HCT116 (cell line): ENCODE results near the gene TBRG4. TPM values are rescaled to one million over a fixed set of nuclear protein-coding genes. Genes with fewer than 3 reads are reported as not detected.
A peak's percentile ranks its signal among the peaks of the same experiment; 100 is the strongest.
"Not testable (repeated sequence)": the region's sequence is repeated elsewhere in the genome, so short reads cannot be mapped to it uniquely, and the experiment has no call there.

ENCODE experiments used
- ATAC-seq: fragments of 200-7000 bp; cut with Tn5 transposase; 2 replicates; pipeline ENCODE4 v1.9.1; 2020; ENCODE audit warnings: mild to moderate bottlenecking, moderate library complexity
- BruUV-seq: library from RNA; stranded (reverse); fragments of 400-500 nt; replicated peaks from 2 replicates; lab custom pipeline; 2021; lab: Mats Ljungman, UMichigan
- CTCF ChIA-PET: fragments of 300-600 bp; sonication (Branson Sonifier 250); formaldehyde crosslinking; loops from one replicate; lab custom pipeline; 2021; ENCODE audit warnings: antibody characterized with exemption; lab: Charles Lee
- POLR2A ChIA-PET: fragments of 300-600, 350-600 bp; sonication (Branson Sonifier 250); formaldehyde crosslinking; loops from one replicate; lab custom pipeline; 2021; ENCODE audit warnings: antibody characterized with exemption; lab: Charles Lee
- RAD21 ChIA-PET, 2 experiments: fragments of 300-600 bp; sonication (Branson Sonifier 250); formaldehyde crosslinking; loops; one replicate each; lab custom pipeline; 2023; ENCODE audit warnings: low total read pairs in 2 of 2; ENCODE audit not compliant: uncharacterized antibody in 2 of 2, unreplicated experiment in 2 of 2, low non-redundant PET in 1 of 2; lab: Charles Lee
- DNase-seq: peaks from one replicate; pipeline ENCODE4 v3.0.0-alpha.2; 2010; ENCODE audit warnings: low read depth, low spot score
- H2AFZ ChIP-seq: fragments of 200-600 bp; shearing (Covaris generic), sonication (generic); 2 replicates; pipeline ENCODE4 v1.6.1; 2017; ENCODE audit warnings: low read depth, mixed run types, mixed read lengths, antibody characterized with exemption, low read length; ENCODE audit not compliant: poor library complexity, severe bottlenecking
- H3K27ac ChIP-seq: 2 replicates; pipeline ENCODE4 v1.5.1; 2012; ENCODE audit warnings: low read depth, low read length
- H3K27me3 ChIP-seq: fragments of 200-600 bp; sonication (generic); 2 replicates; pipeline ENCODE4 v1.6.1; 2016; ENCODE audit warnings: mixed run types, low read length, mixed read lengths; ENCODE audit not compliant: insufficient read depth
- H3K36me3 ChIP-seq, 2 experiments: fragments of 200-500 bp in 1 of 2; fragments of 200-600 bp in 1 of 2; sonication (Bioruptor generic) in 1 of 2; sonication (generic) in 1 of 2; 2 replicates each; pipeline versions ENCODE4 v1.5.1 to v1.6.1; 2014 to 2016; ENCODE audit warnings: low read length in 2 of 2, inconsistent platforms in 1 of 2, mixed read lengths in 1 of 2, mixed run types in 1 of 2; ENCODE audit not compliant: insufficient read depth in 2 of 2, control insufficient read depth in 1 of 2
- H3K4me1 ChIP-seq, 2 experiments: fragments of 200-600 bp in 1 of 2; sonication (generic) in 1 of 2; 2 replicates each; pipeline versions ENCODE4 v1.5.1 to v1.6.1; 2012 to 2017; ENCODE audit warnings: low read length in 2 of 2, inconsistent platforms in 1 of 2, mild to moderate bottlenecking in 1 of 2, mixed read lengths in 1 of 2, mixed run types in 1 of 2, moderate library complexity in 1 of 2; ENCODE audit not compliant: insufficient read depth in 2 of 2, control insufficient read depth in 1 of 2
- H3K4me2 ChIP-seq: fragments of 200-600 bp; sonication (generic); 2 replicates; pipeline ENCODE4 v1.6.1; 2017; ENCODE audit warnings: mixed run types, low read length, mixed read lengths
- H3K4me3 ChIP-seq, 2 experiments: fragments of 200-600 bp in 1 of 2; sonication (generic) in 1 of 2; replicated peaks in 1 of 2; 2 replicates each; pipeline ENCODE4 v1.5.1; 2011 to 2016; ENCODE audit warnings: low read length in 2 of 2, control low read depth in 1 of 2, low read depth in 1 of 2, mild to moderate bottlenecking in 1 of 2, mixed read lengths in 1 of 2, mixed run types in 1 of 2
- H3K79me2 ChIP-seq: fragments of 200-600 bp; sonication (generic); 2 replicates; pipeline ENCODE4 v1.6.1; 2017; ENCODE audit warnings: mild to moderate bottlenecking, mixed run types, low read length, moderate library complexity, mixed read lengths; ENCODE audit not compliant: insufficient read depth
- H3K9ac ChIP-seq: fragments of 200-600 bp; sonication (generic); 2 replicates; pipeline ENCODE4 v1.6.1; 2016; ENCODE audit warnings: low read length, mixed read lengths
- H3K9me2 ChIP-seq: fragments of 200-600 bp; sonication (generic), shearing (Covaris generic); 2 replicates; pipeline ENCODE4 v1.6.1; 2017; ENCODE audit warnings: mixed run types, mild to moderate bottlenecking, moderate library complexity; ENCODE audit not compliant: insufficient read depth
- H3K9me3 ChIP-seq, 2 experiments: fragments of 200-500 bp in 1 of 2; fragments of 200-600 bp in 1 of 2; sonication (Bioruptor generic) in 1 of 2; sonication (generic) in 1 of 2; 2 replicates each; pipeline ENCODE4 v1.6.1; 2014 to 2017; ENCODE audit warnings: low read length in 2 of 2, mixed read lengths in 2 of 2, inconsistent platforms in 1 of 2, low read depth in 1 of 2, mild to moderate bottlenecking in 1 of 2, mixed run types in 1 of 2, moderate library complexity in 1 of 2; ENCODE audit not compliant: control insufficient read depth in 1 of 2, insufficient read depth in 1 of 2
- H4K20me1 ChIP-seq: fragments of 200-600 bp; sonication (generic), shearing (Covaris generic); 2 replicates; pipeline ENCODE4 v1.6.1; 2017; ENCODE audit warnings: mixed run types, mild to moderate bottlenecking, moderate library complexity; ENCODE audit not compliant: insufficient read depth
- ATF3 ChIP-seq: IDR thresholded peaks from 2 replicates; pipeline ENCODE4 v1.6.1; 2012
- SP1 ChIP-seq: IDR thresholded peaks from 2 replicates; pipeline ENCODE4 v1.6.1; 2012; ENCODE audit warnings: low read depth
- intact Hi-C: fragments of 100-400 bp; cut with micrococcal nuclease; formaldehyde crosslinking; loops from 2 replicates; pipeline ENCODE4 v1.10.0; 2022
- total RNA-seq: library from RNA; stranded (reverse); gene quantifications from one replicate; pipeline ENCODE4 v1.2.1, GENCODE V29; 2021; ENCODE audit not compliant: unreplicated experiment
- TF ChIP-seq, protein P1 (sequence below), 3 experiments: fragments of 200-600 bp in 1 of 3; sonication (generic) in 1 of 3; IDR thresholded peaks in 2 of 3; conservative IDR thresholded peaks in 1 of 3; 2 replicates each; pipeline ENCODE4 v1.5.1; 2012 to 2017; ENCODE audit warnings: low read depth in 2 of 3, low read length in 2 of 3, antibody characterized with exemption in 1 of 3, borderline replicate concordance in 1 of 3, control low read depth in 1 of 3, mild to moderate bottlenecking in 1 of 3, mixed read lengths in 1 of 3, mixed run types in 1 of 3, moderate library complexity in 1 of 3; ENCODE audit not compliant: insufficient read depth in 1 of 3

The TBRG4 gene
- total RNA-seq, 1 experiment from 2014 or later: 136 TPM

DNA sequence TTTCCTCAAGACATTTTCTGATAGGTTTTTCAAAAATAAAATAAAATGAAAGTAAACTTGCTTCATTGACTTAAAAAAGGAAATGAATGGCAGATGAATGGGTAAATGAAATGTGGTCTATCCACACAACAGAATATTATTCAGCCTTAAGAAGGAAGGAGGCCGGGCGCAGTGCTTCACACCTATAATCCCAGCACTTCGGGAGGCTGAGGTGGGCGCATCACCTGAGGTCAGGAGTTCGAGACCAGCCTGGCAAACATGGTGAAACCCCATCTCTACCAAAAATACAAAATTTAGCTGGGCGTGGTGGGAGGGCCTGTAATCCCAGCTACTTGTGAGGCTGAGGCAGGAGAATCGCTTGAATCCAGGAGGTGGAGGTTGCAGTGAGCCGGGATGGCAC lies 42.4 kb upstream of the TBRG4 start:
- intact Hi-C loops: loop anchor here (1.0 kb wide), 2 partner anchors 106 to 700 kb away; no protein-coding TSS in a partner anchor
- H3K9ac ChIP-seq, H3K9me3 ChIP-seq, H3K4me3 ChIP-seq, H3K9me2 ChIP-seq, RAD21 ChIA-PET, H3K4me1 ChIP-seq, H3K79me2 ChIP-seq, POLR2A ChIA-PET, H3K27ac ChIP-seq, H3K4me2 ChIP-seq, H2AFZ ChIP-seq, ATAC-seq, H3K36me3 ChIP-seq, H3K27me3 ChIP-seq, H4K20me1 ChIP-seq, BruUV-seq, DNase-seq, CTCF ChIA-PET: not testable (repeated sequence)

DNA sequence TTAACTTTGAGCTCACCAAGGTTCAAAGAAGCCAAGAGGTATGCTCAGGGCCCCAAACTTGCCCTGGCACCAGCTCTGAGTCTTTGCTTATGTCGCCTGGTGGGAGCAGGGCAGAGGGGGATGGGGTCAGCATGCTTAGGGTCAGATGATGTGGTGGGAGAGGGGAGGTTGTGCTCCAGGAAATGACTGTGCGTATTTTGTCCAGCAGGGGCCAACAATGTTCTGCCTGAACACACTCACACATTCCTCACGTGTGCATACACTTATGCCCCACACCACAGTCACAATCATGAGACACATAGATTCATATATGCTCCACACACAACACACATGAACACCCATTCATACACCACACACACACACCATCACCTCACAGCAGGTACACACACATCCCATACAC lies 41.7 kb upstream of the TBRG4 start:
- POLR2A ChIA-PET: no interaction called here
- CTCF ChIA-PET: no interaction called here
- Histone ChIP-seq H3K9me3 (no peaks in the 10 kb centered on the region), H2AFZ (no peak overlapping the region), H3K4me3 (no peak overlapping the region), H3K4me1 (peaks cover 0 to 7% of the 10 kb centered on the region in 2 experiments; a peak in 1 of 4 replicates), H3K9ac (no peak overlapping the region), H3K79me2 (no peaks in the 10 kb centered on the region), H3K27ac (no peak overlapping the region), H3K4me2 (no peak overlapping the region), H3K36me3 (no peaks in the 10 kb centered on the region), H3K27me3 (no peaks in the 10 kb centered on the region; the same call in 1 of the 2 replicates), H3K9me2 (no peaks in the 10 kb centered on the region), H4K20me1 (no peaks in the 10 kb centered on the region)
- DNase-seq: no peak
- RAD21 ChIA-PET: no interaction called here
- intact Hi-C loops: no loop called here
- no peak for TF ChIP-seq SP1
- TF ChIP-seq ATF3: no peak
- TF ChIP-seq, protein P1, sequence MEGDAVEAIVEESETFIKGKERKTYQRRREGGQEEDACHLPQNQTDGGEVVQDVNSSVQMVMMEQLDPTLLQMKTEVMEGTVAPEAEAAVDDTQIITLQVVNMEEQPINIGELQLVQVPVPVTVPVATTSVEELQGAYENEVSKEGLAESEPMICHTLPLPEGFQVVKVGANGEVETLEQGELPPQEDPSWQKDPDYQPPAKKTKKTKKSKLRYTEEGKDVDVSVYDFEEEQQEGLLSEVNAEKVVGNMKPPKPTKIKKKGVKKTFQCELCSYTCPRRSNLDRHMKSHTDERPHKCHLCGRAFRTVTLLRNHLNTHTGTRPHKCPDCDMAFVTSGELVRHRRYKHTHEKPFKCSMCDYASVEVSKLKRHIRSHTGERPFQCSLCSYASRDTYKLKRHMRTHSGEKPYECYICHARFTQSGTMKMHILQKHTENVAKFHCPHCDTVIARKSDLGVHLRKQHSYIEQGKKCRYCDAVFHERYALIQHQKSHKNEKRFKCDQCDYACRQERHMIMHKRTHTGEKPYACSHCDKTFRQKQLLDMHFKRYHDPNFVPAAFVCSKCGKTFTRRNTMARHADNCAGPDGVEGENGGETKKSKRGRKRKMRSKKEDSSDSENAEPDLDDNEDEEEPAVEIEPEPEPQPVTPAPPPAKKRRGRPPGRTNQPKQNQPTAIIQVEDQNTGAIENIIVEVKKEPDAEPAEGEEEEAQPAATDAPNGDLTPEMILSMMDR (IDR thresholded peaks at IDR 0.05 in 2 of 3, conservative IDR thresholded peaks at IDR 0.05 in 1 of 3; ENCODE audit: borderline replicate concordance in 1 of 3, insufficient read depth in 1 of 3, low read depth in 2 of 3, low read length in 2 of 3): peak in 2 of 3 experiments; percentile 4 to 6; a peak in 1 of 6 replicates
- BruUV-seq: no TSS peak
- no peak for ATAC-seq
